HCT116 (cell line): Measurements from ENCODE around the gene RBPJ. TPM values are rescaled to one million over a fixed set of nuclear protein-coding genes. Genes with fewer than 3 reads are reported as not detected.

Experiments
- ATAC-seq: fragments of 200-7000 bp; cut with Tn5 transposase; 2 replicates; pipeline ENCODE4 v1.9.1; 2020; ENCODE audit warnings: mild to moderate bottlenecking, moderate library complexity
- BruUV-seq: library from RNA; stranded (reverse); fragments of 400-500 nt; replicated peaks from 2 replicates; lab custom pipeline; 2021; lab: Mats Ljungman, UMichigan
- CTCF ChIA-PET: fragments of 300-600 bp; sonication (Branson Sonifier 250); formaldehyde crosslinking; loops from one replicate; lab custom pipeline; 2021; ENCODE audit warnings: antibody characterized with exemption; lab: Charles Lee
- POLR2A ChIA-PET: fragments of 300-600, 350-600 bp; sonication (Branson Sonifier 250); formaldehyde crosslinking; loops from one replicate; lab custom pipeline; 2021; ENCODE audit warnings: antibody characterized with exemption; lab: Charles Lee
- RAD21 ChIA-PET, 2 experiments: fragments of 300-600 bp; sonication (Branson Sonifier 250); formaldehyde crosslinking; loops; one replicate each; lab custom pipeline; 2023; ENCODE audit warnings: low total read pairs in 2 of 2; ENCODE audit not compliant: uncharacterized antibody in 2 of 2, unreplicated experiment in 2 of 2, low non-redundant PET in 1 of 2; lab: Charles Lee
- DNase-seq: peaks from one replicate; pipeline ENCODE4 v3.0.0-alpha.2; 2010; ENCODE audit warnings: low read depth, low spot score
- H2AFZ ChIP-seq: fragments of 200-600 bp; shearing (Covaris generic), sonication (generic); 2 replicates; pipeline ENCODE4 v1.6.1; 2017; ENCODE audit warnings: low read depth, mixed run types, mixed read lengths, antibody characterized with exemption, low read length; ENCODE audit not compliant: poor library complexity, severe bottlenecking
- H3K27ac ChIP-seq: 2 replicates; pipeline ENCODE4 v1.5.1; 2012; ENCODE audit warnings: low read depth, low read length
- H3K27me3 ChIP-seq: fragments of 200-600 bp; sonication (generic); 2 replicates; pipeline ENCODE4 v1.6.1; 2016; ENCODE audit warnings: mixed run types, low read length, mixed read lengths; ENCODE audit not compliant: insufficient read depth
- H3K36me3 ChIP-seq, 2 experiments: fragments of 200-500 bp in 1 of 2; fragments of 200-600 bp in 1 of 2; sonication (Bioruptor generic) in 1 of 2; sonication (generic) in 1 of 2; 2 replicates each; pipeline versions ENCODE4 v1.5.1 to v1.6.1; 2014 to 2016; ENCODE audit warnings: low read length in 2 of 2, inconsistent platforms in 1 of 2, mixed read lengths in 1 of 2, mixed run types in 1 of 2; ENCODE audit not compliant: insufficient read depth in 2 of 2, control insufficient read depth in 1 of 2
- H3K4me1 ChIP-seq, 2 experiments: fragments of 200-600 bp in 1 of 2; sonication (generic) in 1 of 2; 2 replicates each; pipeline versions ENCODE4 v1.5.1 to v1.6.1; 2012 to 2017; ENCODE audit warnings: low read length in 2 of 2, inconsistent platforms in 1 of 2, mild to moderate bottlenecking in 1 of 2, mixed read lengths in 1 of 2, mixed run types in 1 of 2, moderate library complexity in 1 of 2; ENCODE audit not compliant: insufficient read depth in 2 of 2, control insufficient read depth in 1 of 2
- H3K4me2 ChIP-seq: fragments of 200-600 bp; sonication (generic); 2 replicates; pipeline ENCODE4 v1.6.1; 2017; ENCODE audit warnings: mixed run types, low read length, mixed read lengths
- H3K4me3 ChIP-seq, 2 experiments: fragments of 200-600 bp in 1 of 2; sonication (generic) in 1 of 2; replicated peaks in 1 of 2; 2 replicates each; pipeline ENCODE4 v1.5.1; 2011 to 2016; ENCODE audit warnings: low read length in 2 of 2, control low read depth in 1 of 2, low read depth in 1 of 2, mild to moderate bottlenecking in 1 of 2, mixed read lengths in 1 of 2, mixed run types in 1 of 2
- H3K79me2 ChIP-seq: fragments of 200-600 bp; sonication (generic); 2 replicates; pipeline ENCODE4 v1.6.1; 2017; ENCODE audit warnings: mild to moderate bottlenecking, mixed run types, low read length, moderate library complexity, mixed read lengths; ENCODE audit not compliant: insufficient read depth
- H3K9ac ChIP-seq: fragments of 200-600 bp; sonication (generic); 2 replicates; pipeline ENCODE4 v1.6.1; 2016; ENCODE audit warnings: low read length, mixed read lengths
- H3K9me2 ChIP-seq: fragments of 200-600 bp; sonication (generic), shearing (Covaris generic); 2 replicates; pipeline ENCODE4 v1.6.1; 2017; ENCODE audit warnings: mixed run types, mild to moderate bottlenecking, moderate library complexity; ENCODE audit not compliant: insufficient read depth
- H3K9me3 ChIP-seq, 2 experiments: fragments of 200-500 bp in 1 of 2; fragments of 200-600 bp in 1 of 2; sonication (Bioruptor generic) in 1 of 2; sonication (generic) in 1 of 2; 2 replicates each; pipeline ENCODE4 v1.6.1; 2014 to 2017; ENCODE audit warnings: low read length in 2 of 2, mixed read lengths in 2 of 2, inconsistent platforms in 1 of 2, low read depth in 1 of 2, mild to moderate bottlenecking in 1 of 2, mixed run types in 1 of 2, moderate library complexity in 1 of 2; ENCODE audit not compliant: control insufficient read depth in 1 of 2, insufficient read depth in 1 of 2
- H4K20me1 ChIP-seq: fragments of 200-600 bp; sonication (generic), shearing (Covaris generic); 2 replicates; pipeline ENCODE4 v1.6.1; 2017; ENCODE audit warnings: mixed run types, mild to moderate bottlenecking, moderate library complexity; ENCODE audit not compliant: insufficient read depth
- EZH2phosphoT487 ChIP-seq: fragments of 200-600 bp; IDR thresholded peaks from 2 replicates; pipeline ENCODE4 v1.6.1; 2018; ENCODE audit warnings: antibody characterized with exemption, borderline replicate concordance
- JUND ChIP-seq: IDR thresholded peaks from 2 replicates; pipeline ENCODE4 v1.6.1; 2012
- SIN3A ChIP-seq: IDR thresholded peaks from 2 replicates; pipeline ENCODE4 v1.6.1; 2012; ENCODE audit warnings: low read depth
- SP1 ChIP-seq: IDR thresholded peaks from 2 replicates; pipeline ENCODE4 v1.6.1; 2012; ENCODE audit warnings: low read depth
- YY1 ChIP-seq: IDR thresholded peaks from 2 replicates; pipeline ENCODE4 v1.6.1; 2011; ENCODE audit warnings: low read length, low read depth, moderate library complexity, mild to moderate bottlenecking; ENCODE audit not compliant: insufficient replicate concordance; ENCODE audit errors: extremely low read depth
- ZBTB33 ChIP-seq: IDR thresholded peaks from 2 replicates; pipeline ENCODE4 v1.6.1; 2011; ENCODE audit warnings: mild to moderate bottlenecking, low read length, moderate library complexity; ENCODE audit not compliant: insufficient replicate concordance; ENCODE audit errors: extremely low read depth
- intact Hi-C: fragments of 100-400 bp; cut with micrococcal nuclease; formaldehyde crosslinking; loops from 2 replicates; pipeline ENCODE4 v1.10.0; 2022
- total RNA-seq: library from RNA; stranded (reverse); gene quantifications from one replicate; pipeline ENCODE4 v1.2.1, GENCODE V29; 2021; ENCODE audit not compliant: unreplicated experiment

RBPJ gene
- total RNA-seq, 1 experiment from 2014 or later, result 72.7 TPM

DNA sequence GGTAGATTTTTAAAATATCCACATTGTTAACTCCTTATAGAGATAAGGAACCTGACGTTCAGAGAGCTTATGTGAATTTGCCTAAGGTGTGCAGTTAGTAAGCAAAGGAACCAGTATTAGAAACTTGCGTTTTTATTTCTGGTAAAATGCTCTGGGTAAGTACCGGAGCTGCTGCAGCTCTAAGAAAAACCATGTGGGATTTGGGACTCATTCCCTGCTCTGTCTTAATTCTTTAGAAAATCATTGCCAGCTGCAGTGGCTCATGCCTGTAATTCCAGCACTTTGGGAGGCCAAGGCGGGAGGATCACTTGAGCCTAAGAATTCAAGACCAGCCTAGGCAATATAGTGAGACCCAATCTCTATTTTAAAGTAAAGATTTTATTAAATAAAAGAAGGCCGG, 163.7 kb downstream of the RBPJ start:
- Histone ChIP-seq H2AFZ (no peak overlapping the region), H3K36me3 (no peaks in the 10 kb centered on the region), H3K27me3 (peaks cover 4% of the 10 kb centered on the region), H3K9ac (no peak overlapping the region), H3K27ac (no peak overlapping the region), H3K9me2 (no peaks in the 10 kb centered on the region), H3K4me1 (no peaks in the 10 kb centered on the region), H3K4me2 (no peak overlapping the region), H3K9me3 (no peaks in the 10 kb centered on the region), H3K79me2 (no peaks in the 10 kb centered on the region), H3K4me3 (no peak overlapping the region), H4K20me1 (no peaks in the 10 kb centered on the region)
- ATAC-seq, result no peak
- intact Hi-C loops, result no loop called here
- BruUV-seq, result no TSS peak
- no peak for DNase-seq
- ChIA-PET RAD21 (no interaction called here), POLR2A (no interaction called here), CTCF (no interaction called here)
- TF ChIP-seq YY1, result no peak
- no peak for TF ChIP-seq EZH2phosphoT487
- TF ChIP-seq JUND, result no peak
- TF ChIP-seq SP1, result no peak
- TF ChIP-seq SIN3A, result no peak
- no peak for TF ChIP-seq ZBTB33

Other genes starting within 250 kb of the RBPJ start
- not detected for gene CCKAR, start 169.5 kb downstream of the RBPJ start, total RNA-seq